Ascending aorta (tissue), 2 donors: ENCODE measurements around the gene SRP68. TPM values are rescaled to one million over a fixed set of nuclear protein-coding genes. Genes with fewer than 3 reads are reported as not detected.

Source experiments
- DNase-seq, 2 donors: peaks; one replicate each; pipeline ENCODE4 v3.0.0-alpha.2; 2019; ENCODE audit warnings: low spot score in 2 of 2
- H3K27ac ChIP-seq, 2 donors: fragments of 200-600 bp; sonication (generic); one replicate each; pipeline ENCODE4 v1.5.1; 2016 to 2017; ENCODE audit warnings: mild to moderate bottlenecking in 1 of 2
- H3K27me3 ChIP-seq: fragments of 200-600 bp; sonication (generic); one replicate; pipeline ENCODE4 v1.5.1; 2017
- H3K36me3 ChIP-seq, 2 donors: fragments of 200-600 bp; sonication (generic); one replicate each; pipeline ENCODE4 v1.5.1; 2016
- H3K4me1 ChIP-seq, 2 donors: fragments of 200-600 bp; sonication (generic); one replicate each; pipeline ENCODE4 v1.5.1; 2016 to 2017; ENCODE audit warnings: mild to moderate bottlenecking in 1 of 2
- H3K4me3 ChIP-seq, 2 donors: fragments of 200-600 bp; sonication (generic); one replicate each; pipeline ENCODE4 v1.5.1; 2016 to 2017; ENCODE audit warnings: mild to moderate bottlenecking in 1 of 2
- H3K9me3 ChIP-seq, 2 donors: fragments of 200-600 bp; sonication (generic); one replicate each; pipeline ENCODE4 v1.5.1; 2016
- CTCF ChIP-seq, 3 experiments: fragments of 200-600 bp in 2 of 3; fragments of 450-650 bp in 1 of 3; sonication (generic) in 2 of 3; IDR thresholded peaks; one replicate each; pipeline ENCODE4 v1.5.1; 2016 to 2019; ENCODE audit warnings: antibody characterized with exemption in 3 of 3, mild to moderate bottlenecking in 1 of 3, moderate library complexity in 1 of 3
- intact Hi-C: fragments of 100-400 bp; cut with DNase I; formaldehyde crosslinking; loops from one replicate; pipeline ENCODE4 v1.15.1; 2023
- total RNA-seq: library from RNA; depleted of rRNA; stranded (reverse); fragments of >200 nt; gene quantifications from one replicate; pipeline ENCODE4 v1.1.0, GENCODE V29; 2016

SRP68 gene
- total RNA-seq, 1 donor from 2014 or later = 15.6 TPM

GRCh38 chr17:76013377-76013932, 58.9 kb downstream of the SRP68 start:
- H3K4me3 ChIP-seq = no peak overlapping the region
- no peaks in the 10 kb centered on the region for H3K4me1 ChIP-seq
- no peaks in the 10 kb centered on the region for H3K36me3 ChIP-seq
- no peak for TF ChIP-seq CTCF (IDR thresholded peaks at IDR 0.05)
- intact Hi-C loops = no loop called here
- DNase-seq = no peak
- H3K9me3 ChIP-seq = no peaks in the 10 kb centered on the region
- H3K27me3 ChIP-seq = no peaks in the 10 kb centered on the region
- no peak overlapping the region for H3K27ac ChIP-seq

GRCh38 chr17:76011951-76012350, 60.4 kb downstream of the SRP68 start:
- Histone ChIP-seq H3K27ac (no peak overlapping the region), H3K36me3 (no peaks in the 10 kb centered on the region), H3K4me1 (no peaks in the 10 kb centered on the region), H3K9me3 (no peaks in the 10 kb centered on the region), H3K27me3 (no peaks in the 10 kb centered on the region), H3K4me3 (no peak overlapping the region)
- intact Hi-C loops = no loop called here
- no peak for TF ChIP-seq CTCF (IDR thresholded peaks at IDR 0.05)
- no peak for DNase-seq

- H3K27ac ChIP-seq = no peak overlapping the region
- intact Hi-C loops = no loop called here
- DNase-seq = no peak
- no peak overlapping the region for H3K4me3 ChIP-seq
- no peaks in the 10 kb centered on the region for H3K27me3 ChIP-seq
- no peaks in the 10 kb centered on the region for H3K4me1 ChIP-seq
- no peaks in the 10 kb centered on the region for H3K9me3 ChIP-seq
- no peak for TF ChIP-seq CTCF (IDR thresholded peaks at IDR 0.05)
- H3K36me3 ChIP-seq = no peaks in the 10 kb centered on the region
These were observed 62.2 kb downstream of the SRP68 start for GRCh38 chr17:76009969-76010661.

GRCh38 chr17:76009447-76009846, 62.9 kb downstream of the SRP68 start:
- H3K27me3 ChIP-seq = no peaks in the 10 kb centered on the region
- no peak for DNase-seq
- H3K4me3 ChIP-seq = no peak overlapping the region
- no peaks in the 10 kb centered on the region for H3K9me3 ChIP-seq
- no peak for TF ChIP-seq CTCF (IDR thresholded peaks at IDR 0.05)
- intact Hi-C loops = no loop called here
- H3K4me1 ChIP-seq = no peaks in the 10 kb centered on the region
- no peak overlapping the region for H3K27ac ChIP-seq
- H3K36me3 ChIP-seq = no peaks in the 10 kb centered on the region

GRCh38 chr17:76008630-76009425, 63.5 kb downstream of the SRP68 start:
- Histone ChIP-seq H3K4me3 (no peak overlapping the region), H3K27ac (no peak overlapping the region), H3K36me3 (no peaks in the 10 kb centered on the region), H3K27me3 (no peaks in the 10 kb centered on the region), H3K9me3 (no peaks in the 10 kb centered on the region), H3K4me1 (no peaks in the 10 kb centered on the region)
- TF ChIP-seq CTCF (IDR thresholded peaks at IDR 0.05) = no peak
- no peak for DNase-seq
- intact Hi-C loops = no loop called here
